Measurements from ENCODE around the gene RASGRP2.

Gene RASGRP2

GRCh38 chr11:64787526-64788320 is 43.8 kb upstream of the RASGRP2 start (continued):
- TF ChIP-seq PRDM2 (tag by site-specific recombination; IDR thresholded peaks at IDR 0.05; ENCODE audit: borderline replicate concordance) = no peak
- peak; percentile 28; the same call in 1 of the 2 replicates for TF ChIP-seq CTCF (tag by site-specific recombination; IDR thresholded peaks at IDR 0.05)
- no peak for TF ChIP-seq BCL11B (tag by site-specific recombination; IDR thresholded peaks at IDR 0.05; ENCODE audit: low read depth)
- no peak for TF ChIP-seq ZNF19 (tag by site-specific recombination; IDR thresholded peaks at IDR 0.05; ENCODE audit: low read depth)
- peak; percentile 33 for TF ChIP-seq ZNF654 (tag by site-specific recombination; IDR thresholded peaks at IDR 0.05; ENCODE audit: low read depth)
- TF ChIP-seq ZNF426 (tag by site-specific recombination; IDR thresholded peaks at IDR 0.05) = no peak
- no peak for TF ChIP-seq ZNF398 (tag by site-specific recombination; IDR thresholded peaks at IDR 0.05)
- TF ChIP-seq ZNF280C (tag by site-specific recombination; IDR thresholded peaks at IDR 0.05) = no peak
- no peak for TF ChIP-seq EGR2 (tag by site-specific recombination; IDR thresholded peaks at IDR 0.05; ENCODE audit: low read depth)
- TF ChIP-seq ZNF555 (tag by site-specific recombination; conservative IDR thresholded peaks at IDR 0.05) = no peak
- TF ChIP-seq ZNF18 (tag by site-specific recombination; IDR thresholded peaks at IDR 0.05) = peak; percentile 87

All from HEK293 (cell line).